K562 (cell line): ENCODE data around the gene PEX13. TPM values are rescaled to one million over a fixed set of nuclear protein-coding genes. Genes with fewer than 3 reads are reported as not detected.
A peak's percentile ranks its signal among the peaks of the same experiment; 100 is the strongest.

ENCODE experiments used
- ATAC-seq: fragments of 200-7000 bp; cut with Tn5 transposase; 3 replicates; pipeline ENCODE4 v1.9.1; 2020; ENCODE audit warnings: moderate library complexity
- BruUV-seq: library from RNA; stranded (reverse); fragments of 400-500 nt; replicated peaks from 2 replicates; lab custom pipeline; 2021; lab: Mats Ljungman, UMichigan
- CTCF ChIA-PET: fragments of 300-600 bp; formaldehyde crosslinking; extraction: SDS; loops from one replicate; lab custom pipeline; 2021; ENCODE audit warnings: low intra/inter-chr PET ratio; lab: Yijun Ruan, JAX
- POLR2A ChIA-PET: fragments of 300-600, 350-650 bp; sonication (Branson Sonifier 250); formaldehyde crosslinking; extraction: SDS; loops from one replicate; lab custom pipeline; 2021; ENCODE audit warnings: antibody characterized with exemption, inconsistent platforms; lab: Yijun Ruan, JAX
- DNase-seq, 4 experiments: peaks; one replicate each; pipeline versions ENCODE4 v3.0.0 to v3.0.0-alpha.2; 2011 to 2018; ENCODE audit warnings: low spot score in 3 of 4, mixed read lengths in 3 of 4; ENCODE audit errors: extremely low read depth in 1 of 4
- FAIRE-seq: peaks from 2 replicates; lab custom pipeline; 2011; peaks lifted over from hg19 to GRCh38; lab: Jason Lieb, UNC
- H2AFZ ChIP-seq: 2 replicates; pipeline ENCODE4 v1.6.0; 2011; ENCODE audit warnings: low read depth, low read length, control low read depth, inconsistent platforms
- H3K27ac ChIP-seq: fragments of 200-600 bp; 3 replicates; pipeline ENCODE4 v1.8.0; 2011; ENCODE audit warnings: low read depth, mild to moderate bottlenecking, control low read depth, inconsistent platforms, low read length, moderate library complexity, mixed read lengths; ENCODE audit errors: extremely low read depth
- H3K27me3 ChIP-seq, 2 experiments: fragments of 300-600 bp in 1 of 2; 2 replicates in 1 of 2; 3 replicates in 1 of 2; pipeline versions ENCODE4 v1.6.0 to v1.8.0; 2011; ENCODE audit warnings: inconsistent platforms in 2 of 2, low read length in 2 of 2, mild to moderate bottlenecking in 1 of 2, mixed read lengths in 1 of 2, moderate library complexity in 1 of 2; ENCODE audit not compliant: control insufficient read depth in 2 of 2, insufficient read depth in 2 of 2
- H3K36me3 ChIP-seq: fragments of 300-600 bp; 3 replicates; pipeline ENCODE4 v1.8.0; 2011; ENCODE audit warnings: mild to moderate bottlenecking, low read length, inconsistent platforms; ENCODE audit not compliant: control insufficient read depth, insufficient read depth
- H3K4me1 ChIP-seq, 2 experiments: fragments of 200-600 bp in 1 of 2; replicated peaks in 1 of 2; 2 replicates in 1 of 2; 3 replicates in 1 of 2; pipeline versions ENCODE4 v1.5.1 to v1.8.0; 2011; ENCODE audit warnings: inconsistent platforms in 2 of 2, low read length in 2 of 2, mild to moderate bottlenecking in 1 of 2, mixed read lengths in 1 of 2, moderate library complexity in 1 of 2; ENCODE audit not compliant: control insufficient read depth in 2 of 2, insufficient read depth in 2 of 2
- H3K4me2 ChIP-seq: 2 replicates; pipeline ENCODE4 v1.6.1; 2011; ENCODE audit warnings: low read length, control low read depth, inconsistent platforms, mixed read lengths; ENCODE audit not compliant: insufficient read depth
- H3K4me3 ChIP-seq: fragments of 200-600 bp; sonication (generic), shearing (Covaris generic); 2 replicates; pipeline ENCODE4 v1.5.1; 2016; ENCODE audit warnings: control low read depth, inconsistent platforms
- H3K79me2 ChIP-seq: fragments of 200-600 bp; 3 replicates; pipeline ENCODE4 v1.8.0; 2011; ENCODE audit warnings: low read length, inconsistent platforms; ENCODE audit not compliant: control insufficient read depth, insufficient read depth
- H3K9ac ChIP-seq, 2 experiments: 2 replicates each; pipeline versions ENCODE4 v1.6.0 to v1.6.1; 2011; ENCODE audit warnings: low read depth in 2 of 2, low read length in 2 of 2, control low read depth in 1 of 2, inconsistent platforms in 1 of 2, mild to moderate bottlenecking in 1 of 2, mixed read lengths in 1 of 2; ENCODE audit not compliant: insufficient read depth in 1 of 2
- H3K9me1 ChIP-seq: one replicate; pipeline ENCODE4 v1.6.0; 2011; ENCODE audit warnings: inconsistent platforms, mild to moderate bottlenecking, low read length, moderate library complexity; ENCODE audit not compliant: control insufficient read depth, insufficient read depth
- H3K9me3 ChIP-seq: replicated peaks from 2 replicates; pipeline ENCODE4 v1.5.1; 2011; ENCODE audit warnings: low read depth, low read length, inconsistent platforms; ENCODE audit not compliant: control insufficient read depth, insufficient read depth
- H4K20me1 ChIP-seq: replicated peaks from 2 replicates; pipeline ENCODE4 v1.6.1; 2011; ENCODE audit warnings: low read length, inconsistent platforms, mixed read lengths; ENCODE audit not compliant: control insufficient read depth, insufficient read depth
- ADNP ChIP-seq: fragments of 200-800 bp; sonication (Bioruptor generic); IDR thresholded peaks from 2 replicates; pipeline ENCODE4 v1.6.1; 2016; ENCODE audit warnings: missing genetic modification characterization, missing compliant biosample characterization
- BCOR ChIP-seq: fragments of 450-650 bp; IDR thresholded peaks from 2 replicates; pipeline ENCODE4 v1.6.1; 2016
- DACH1 ChIP-seq: fragments of 450-650 bp; IDR thresholded peaks from 2 replicates; pipeline ENCODE4 v1.6.1; 2018; ENCODE audit not compliant: partially characterized antibody
- KDM1A ChIP-seq, 2 experiments: fragments of 450-650 bp; IDR thresholded peaks; 2 replicates each; pipeline ENCODE4 v1.6.1; 2016; ENCODE audit warnings: mild to moderate bottlenecking in 2 of 2
- KLF13 ChIP-seq: fragments of 450-650 bp; IDR thresholded peaks from 2 replicates; pipeline ENCODE4 v1.6.1; 2016; ENCODE audit warnings: missing genetic modification characterization, low read depth, mild to moderate bottlenecking, missing compliant biosample characterization, moderate library complexity, borderline replicate concordance
- MAFK ChIP-seq: IDR thresholded peaks from 2 replicates; pipeline ENCODE4 v1.6.1; 2011; ENCODE audit warnings: low read length, improper control_type of control experiment
- MTA2 ChIP-seq: fragments of 450-650 bp; IDR thresholded peaks from 2 replicates; pipeline ENCODE4 v1.6.1; 2016; ENCODE audit warnings: low read depth
- NCOA1 ChIP-seq: fragments of 450-650 bp; IDR thresholded peaks from 2 replicates; pipeline ENCODE4 v1.6.1; 2016; ENCODE audit warnings: low read depth
- NONO ChIP-seq, 2 experiments: fragments of 200-400 bp in 1 of 2; fragments of 450-650 bp in 1 of 2; formaldehyde crosslinking in 1 of 2; IDR thresholded peaks; 2 replicates each; pipeline ENCODE4 v1.6.1; 2017; ENCODE audit warnings: low read depth in 2 of 2, mild to moderate bottlenecking in 2 of 2, moderate library complexity in 2 of 2, low read length in 1 of 2
- NR2C2 ChIP-seq, 2 experiments: fragments of 200-800 bp in 1 of 2; sonication (Bioruptor generic) in 1 of 2; sonication (generic) in 1 of 2; formaldehyde crosslinking in 1 of 2; IDR thresholded peaks; 2 replicates each; pipeline versions ENCODE4 v1.6.1 to v1.8.0; 2016 to 2022; ENCODE audit warnings: mild to moderate bottlenecking in 1 of 2, missing compliant biosample characterization in 1 of 2, missing genetic modification characterization in 1 of 2, missing genetic modification reagents in 1 of 2
- POLR2B ChIP-seq: fragments of 450-650 bp; IDR thresholded peaks from 2 replicates; pipeline ENCODE4 v1.6.1; 2018; ENCODE audit warnings: low read depth; ENCODE audit not compliant: partially characterized antibody
- RBM25 ChIP-seq: fragments of 200-400 bp; formaldehyde crosslinking; IDR thresholded peaks from 2 replicates; pipeline ENCODE4 v1.6.1; 2018; ENCODE audit warnings: low read length, low read depth, moderate library complexity; ENCODE audit not compliant: severe bottlenecking
- in situ Hi-C: fragments of 300-500 bp; cut with MboI; formaldehyde crosslinking; loops from 4 replicates; pipeline ENCODE4 v1.15.0; 2018; ENCODE audit warnings: inconsistent platforms, mixed read lengths
- intact Hi-C: fragments of 100-400 bp; cut with micrococcal nuclease; formaldehyde crosslinking; loops from 2 replicates; pipeline ENCODE4 v1.14.2; 2022
- polyA plus RNA-seq, 8 experiments: library from polyadenylated mRNA; depleted of rRNA in 4 of 8; stranded (reverse) in 5 of 8; unstranded in 3 of 8; fragments of >200 nt; fragmentation: Nextera tagmentation in 2 of 8; fragmentation: Illumina TruSeq in 1 of 8; extraction: Ambion mirVana in 2 of 8; extraction: Trizol in 1 of 8; gene quantifications; 2 replicates each; pipeline versions ENCODE4 v1.2.1 to v1.2.3, GENCODE V29; 2011 to 2014; ENCODE audit warnings: inconsistent platforms in 1 of 8, missing spikeins in 1 of 8
- total RNA-seq, 7 experiments: library from RNA; depleted of rRNA in 6 of 7; stranded (reverse); fragments of >200 nt in 6 of 7; fragmentation: Illumina TruSeq in 2 of 7; extraction: Trizol in 2 of 7; gene quantifications; 2 replicates each; pipeline versions ENCODE4 v1.2.1 to v1.2.3, GENCODE V29; 2011 to 2021; ENCODE audit warnings: low replicate concordance in 1 of 7
- TF ChIP-seq, protein P1 (sequence below): sonication (generic); formaldehyde crosslinking; IDR thresholded peaks from 2 replicates; pipeline ENCODE4 v1.8.0; 2023; ENCODE audit warnings: mild to moderate bottlenecking, missing genetic modification reagents
- TF ChIP-seq, protein P2 (sequence below), 2 experiments: fragments of 450-650 bp in 1 of 2; sonication (generic) in 1 of 2; formaldehyde crosslinking in 1 of 2; IDR thresholded peaks in 1 of 2; conservative IDR thresholded peaks in 1 of 2; 2 replicates each; pipeline versions ENCODE4 v1.6.1 to v1.8.1; 2016 to 2023; ENCODE audit warnings: mild to moderate bottlenecking in 2 of 2, moderate library complexity in 2 of 2, inconsistent platforms in 1 of 2, missing genetic modification reagents in 1 of 2

Gene PEX13
- total and polyA plus RNA-seq, 9 of the 15 experiments (the other 6 are each of a cell fraction or from before 2014, with no cell fraction given): 4.0 to 30.4 (median 18.8) TPM

DNA sequence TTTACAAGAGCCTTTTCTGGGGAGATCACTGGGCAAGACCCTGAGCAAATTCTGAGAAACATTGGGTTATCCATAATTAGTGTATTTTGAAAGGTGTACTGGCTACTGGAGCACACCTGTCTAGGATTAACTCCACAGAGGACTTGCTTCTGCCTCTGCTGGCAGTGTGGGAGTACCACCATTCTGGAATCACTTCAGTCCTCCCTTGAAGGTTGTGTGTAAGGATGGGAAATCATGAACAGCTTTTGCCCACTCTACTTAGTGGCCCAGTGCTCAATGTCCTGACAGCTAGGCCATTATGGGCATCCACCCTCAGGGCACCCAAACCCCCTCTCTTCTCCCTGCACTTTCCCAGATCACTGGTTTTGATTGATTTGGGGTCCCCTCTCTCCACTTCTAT lies 40.0 kb downstream of the PEX13 start (continued):
- TF ChIP-seq, protein P1, sequence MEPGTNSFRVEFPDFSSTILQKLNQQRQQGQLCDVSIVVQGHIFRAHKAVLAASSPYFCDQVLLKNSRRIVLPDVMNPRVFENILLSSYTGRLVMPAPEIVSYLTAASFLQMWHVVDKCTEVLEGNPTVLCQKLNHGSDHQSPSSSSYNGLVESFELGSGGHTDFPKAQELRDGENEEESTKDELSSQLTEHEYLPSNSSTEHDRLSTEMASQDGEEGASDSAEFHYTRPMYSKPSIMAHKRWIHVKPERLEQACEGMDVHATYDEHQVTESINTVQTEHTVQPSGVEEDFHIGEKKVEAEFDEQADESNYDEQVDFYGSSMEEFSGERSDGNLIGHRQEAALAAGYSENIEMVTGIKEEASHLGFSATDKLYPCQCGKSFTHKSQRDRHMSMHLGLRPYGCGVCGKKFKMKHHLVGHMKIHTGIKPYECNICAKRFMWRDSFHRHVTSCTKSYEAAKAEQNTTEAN: no peak
- TF ChIP-seq MTA2 (no peak), POLR2B (no peak), MAFK (no peak), DACH1 (no peak), NCOA1 (no peak), NR2C2 (CRISPR knock-in tag; IDR thresholded peaks at IDR 0.05) (no peak), NR2C2 (tag; IDR thresholded peaks at IDR 0.05) (no peak), NONO (IDR thresholded peaks at IDR 0.05; ENCODE audit: low read depth in 2 of 2, low read length in 1 of 2) (no peak)

DNA sequence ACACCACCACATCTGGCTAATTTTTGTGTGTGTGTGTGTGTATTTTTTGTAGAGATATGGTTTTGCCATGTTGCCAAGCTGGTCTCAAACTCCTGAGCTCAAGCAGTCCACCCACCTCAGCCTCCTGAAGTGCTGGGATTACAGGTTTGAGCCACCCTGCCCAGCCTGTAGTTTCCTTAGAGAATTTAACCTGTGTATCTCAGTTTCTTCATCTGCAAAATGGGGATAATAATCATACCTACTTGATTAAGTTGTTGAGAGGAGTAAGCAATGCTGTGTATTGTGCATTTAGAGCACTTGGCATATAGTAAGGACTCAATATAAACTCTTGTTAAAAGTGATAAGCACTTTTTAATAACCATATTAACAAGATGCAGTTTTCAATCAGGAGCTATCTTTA lies 41.9 kb downstream of the PEX13 start:
- ChIA-PET CTCF (no interaction called here), POLR2A (interaction anchor here (0.9 kb wide), 1 partner anchor 17 kb away, joined by 3 read pairs; no protein-coding TSS in a partner anchor)
- no peaks in the 10 kb centered on the region for H4K20me1 ChIP-seq
- peaks cover 5% of the 10 kb centered on the region; the same call in 1 of the 3 replicates for H3K36me3 ChIP-seq
- DNase-seq (no peak), ATAC-seq (no peak), FAIRE-seq (no peak)
- H3K79me2 ChIP-seq: no peaks in the 10 kb centered on the region
- no peaks in the 10 kb centered on the region for H3K4me1 ChIP-seq
- H3K4me2 ChIP-seq: no peak overlapping the region
- in situ Hi-C loops: no loop called here
- no peaks in the 10 kb centered on the region for H3K27me3 ChIP-seq
- TF ChIP-seq RBM25 (peak; percentile 59), KLF13 (tag) (no peak), ADNP (tag) (0 out of 2 replicates have a peak, but pooled peaks have one; percentile 26), BCOR (peak; percentile 71), KDM1A (IDR thresholded peaks at IDR 0.05) (0 out of 4 replicates have a peak, but pooled peaks have one; percentile 34 to 53)
- TF ChIP-seq, protein P2, sequence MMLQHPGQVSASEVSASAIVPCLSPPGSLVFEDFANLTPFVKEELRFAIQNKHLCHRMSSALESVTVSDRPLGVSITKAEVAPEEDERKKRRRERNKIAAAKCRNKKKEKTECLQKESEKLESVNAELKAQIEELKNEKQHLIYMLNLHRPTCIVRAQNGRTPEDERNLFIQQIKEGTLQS (IDR thresholded peaks at IDR 0.05): no peak
- TF ChIP-seq, protein P2 (CRISPR knock-in tag; conservative IDR thresholded peaks at IDR 0.05): no peak
- H2AFZ ChIP-seq: no peak overlapping the region
- H3K9ac ChIP-seq: no peak overlapping the region
- no peaks in the 10 kb centered on the region for H3K9me1 ChIP-seq
- no peaks in the 10 kb centered on the region for H3K9me3 ChIP-seq
- H3K27ac ChIP-seq: no peak overlapping the region
- intact Hi-C loops: no loop called here
- no peak overlapping the region for H3K4me3 ChIP-seq
- no TSS peak for BruUV-seq
